ELR (cell line): ENCODE measurements around the gene ERMAP.
"Not testable (repeated sequence)": the region's sequence is repeated elsewhere in the genome, so short reads cannot be mapped to it uniquely, and the experiment has no call there.

Experiments
- DNase-seq: peaks from one replicate; pipeline ENCODE4 v3.0.0-alpha.2; 2015; ENCODE audit warnings: low read depth

ERMAP gene

DNA sequence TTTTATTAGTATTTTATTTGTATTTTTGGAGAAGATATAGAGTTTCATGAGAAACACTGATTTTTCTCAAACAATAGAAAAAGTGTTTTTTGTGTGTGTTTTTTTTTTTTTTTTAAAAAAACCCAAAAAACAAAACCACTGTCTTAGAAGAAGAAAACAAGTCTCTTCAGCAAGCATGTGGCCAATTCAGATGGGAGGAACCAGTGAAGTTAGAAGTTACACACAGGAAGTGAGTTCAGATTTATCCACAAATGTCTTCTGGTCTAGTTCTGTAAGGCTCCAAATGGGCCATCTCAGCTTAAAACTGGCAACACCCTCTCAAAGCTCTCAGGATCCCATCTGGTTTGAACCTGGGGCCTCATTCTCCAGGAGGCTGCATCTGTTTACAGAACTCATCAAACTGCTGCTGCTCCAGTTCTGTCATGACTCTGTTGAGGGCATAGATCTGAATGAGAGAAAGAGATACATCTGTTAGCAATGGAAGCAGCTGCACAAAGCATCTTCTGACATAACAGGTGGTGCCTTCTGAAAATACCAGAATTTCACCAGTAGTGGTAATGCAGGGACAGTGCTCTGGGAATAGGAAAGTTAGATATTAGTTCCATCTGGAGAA is 9.8 kb upstream of the ERMAP start:
- DNase-seq: no peak

DNA sequence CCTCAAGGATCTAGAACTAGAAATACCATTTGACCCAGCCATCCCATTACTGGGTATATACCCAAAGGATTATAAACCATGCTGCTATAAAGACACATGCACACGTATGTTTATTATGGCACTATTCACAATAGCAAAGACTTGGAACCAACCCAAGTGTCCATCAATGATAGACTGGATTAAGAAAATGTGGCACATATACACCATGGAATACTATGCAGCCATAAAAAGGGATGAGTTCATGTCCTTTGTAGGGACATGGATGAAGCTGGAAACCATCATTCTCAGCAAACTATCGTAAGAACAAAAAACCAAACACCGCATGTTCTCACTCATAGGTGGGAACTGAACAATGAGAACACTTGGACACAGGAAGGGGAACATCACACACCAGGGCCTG is 2.1 kb upstream of the ERMAP start:
- not testable (repeated sequence) for DNase-seq

DNA sequence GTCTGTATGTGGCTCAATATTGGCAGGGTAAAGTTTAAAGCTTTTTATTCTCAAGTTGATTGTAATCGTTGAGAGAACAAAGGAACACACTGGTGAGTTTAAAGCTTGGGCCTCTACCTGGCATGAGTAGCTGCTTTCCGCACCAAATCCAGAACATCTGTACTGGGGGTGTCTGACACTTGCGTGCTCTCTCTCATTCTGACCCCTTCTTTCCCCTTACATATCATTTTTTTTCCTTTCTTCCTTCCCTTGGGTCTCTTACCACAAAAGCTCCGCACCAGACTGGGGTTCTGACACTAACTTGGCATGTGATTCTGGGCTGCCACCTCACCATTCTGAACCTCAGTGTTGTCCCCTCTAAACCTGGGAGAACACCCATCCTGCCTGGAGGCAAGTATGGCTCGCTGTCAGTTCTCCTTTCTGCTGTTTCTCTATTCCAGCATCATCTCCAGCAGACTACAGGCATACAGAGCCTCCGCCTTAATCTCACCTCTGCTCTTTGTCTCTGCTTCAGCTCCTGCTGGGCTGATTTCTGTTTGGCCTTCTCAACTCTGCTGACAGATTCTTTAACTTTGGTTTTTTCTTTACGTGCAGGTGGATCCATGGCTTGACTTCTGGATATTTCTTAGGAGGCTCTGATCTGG is 859 bp upstream of the ERMAP start:
- DNase-seq: peak; percentile 41

DNA sequence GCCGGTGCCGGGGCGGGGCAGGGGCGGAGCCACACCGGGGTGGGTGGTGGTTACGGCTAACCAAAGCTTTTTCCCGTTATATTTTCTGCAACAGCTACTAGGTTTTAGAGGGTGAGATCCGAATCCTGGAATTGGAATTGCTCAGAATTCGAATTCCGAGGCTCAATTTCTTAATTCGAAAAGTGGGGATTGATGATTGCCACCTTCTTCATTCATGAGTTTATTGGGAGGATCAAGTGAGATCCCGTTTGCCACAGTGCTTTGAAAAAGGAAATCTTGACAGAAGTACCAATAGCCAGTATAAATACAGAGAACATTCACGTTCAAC is 482 bp downstream of the ERMAP start:
- no peak for DNase-seq

DNA sequence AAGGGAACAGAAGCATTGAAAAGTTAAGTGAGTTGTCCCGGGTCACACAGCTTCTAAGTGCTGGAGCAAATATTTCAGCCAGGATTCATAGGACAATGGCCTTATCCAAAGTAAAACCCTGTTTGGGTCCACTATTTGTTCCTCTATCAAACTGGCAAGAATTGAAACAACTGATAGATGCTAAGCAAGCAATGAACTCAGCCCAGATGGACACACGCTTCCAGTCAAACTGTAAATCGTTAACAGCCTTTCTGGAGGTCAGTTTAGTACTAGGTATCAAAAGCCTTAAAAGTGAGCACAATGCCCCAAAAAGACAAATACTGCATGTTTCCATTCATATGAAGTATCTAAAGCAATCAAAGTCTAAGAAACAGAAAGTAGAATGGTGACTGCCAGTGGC is 1.1 kb downstream of the ERMAP start:
- peak; percentile 3 for DNase-seq

DNA sequence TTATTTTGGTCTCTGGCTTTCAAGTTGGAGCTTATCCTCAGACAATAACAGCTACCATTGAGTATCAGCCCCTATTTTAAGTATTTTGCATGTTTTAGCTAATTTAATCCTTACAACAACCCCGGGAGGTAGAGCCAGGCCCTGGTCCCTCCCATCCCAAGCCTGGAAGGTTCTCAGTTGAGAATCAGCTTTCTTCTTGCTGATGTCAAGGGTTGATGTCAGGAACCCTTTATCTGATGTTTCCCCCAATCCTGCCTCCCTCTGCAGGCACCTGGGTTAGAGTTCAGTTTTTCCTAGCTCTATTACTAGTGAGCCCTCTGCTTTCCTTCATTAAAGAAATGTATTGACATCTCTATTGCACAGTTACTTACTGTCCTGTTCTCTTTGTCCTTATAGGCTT is 3.9 kb downstream of the ERMAP start:
- DNase-seq: no peak

DNA sequence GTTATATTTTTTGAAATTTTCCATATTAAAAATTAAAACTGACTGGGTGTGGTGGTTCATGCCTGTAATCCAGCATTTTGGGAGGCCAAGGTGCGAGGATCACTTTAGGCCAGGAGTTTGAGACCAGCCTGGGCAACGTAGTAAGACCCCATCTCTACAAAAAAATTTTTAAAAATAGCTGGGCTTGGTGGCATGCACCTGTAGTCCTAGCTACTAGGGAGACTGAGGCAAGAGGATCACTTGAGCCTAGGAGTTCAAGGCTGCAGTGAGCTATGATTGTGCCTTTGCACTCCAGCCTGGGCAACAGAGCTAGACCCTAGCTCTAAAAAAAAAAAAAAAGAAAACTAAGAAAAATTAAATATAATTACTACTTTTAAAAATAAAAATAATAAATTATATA is 4.8 kb downstream of the ERMAP start:
- DNase-seq: no peak

DNA sequence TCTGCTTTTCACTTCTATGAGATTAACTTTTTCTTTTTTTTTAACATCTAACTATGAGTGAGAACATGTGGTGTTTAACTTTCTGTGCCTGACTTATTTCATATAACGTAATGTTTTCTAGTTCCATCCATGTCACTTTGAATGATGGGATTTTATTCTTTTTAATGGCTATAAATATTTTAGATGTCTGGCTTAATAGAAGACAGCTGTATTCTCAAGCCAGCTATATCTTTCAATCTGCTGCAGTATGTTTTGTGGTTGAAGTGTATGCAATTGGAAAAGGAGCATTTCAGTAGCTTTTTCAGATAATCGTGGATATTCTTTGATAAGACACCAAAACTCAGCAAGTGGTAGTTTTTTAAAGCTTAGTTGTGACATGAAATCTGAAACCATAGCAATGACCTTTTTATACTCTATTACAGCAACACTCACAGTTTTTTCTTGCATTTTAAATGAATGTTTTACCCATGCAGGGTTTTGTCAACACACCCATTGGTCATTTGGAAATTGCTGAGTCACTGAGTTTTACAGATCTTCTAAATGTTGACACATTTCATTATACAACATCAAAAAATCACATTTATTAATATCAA is 6.0 kb downstream of the ERMAP start:
- DNase-seq: no peak

DNA sequence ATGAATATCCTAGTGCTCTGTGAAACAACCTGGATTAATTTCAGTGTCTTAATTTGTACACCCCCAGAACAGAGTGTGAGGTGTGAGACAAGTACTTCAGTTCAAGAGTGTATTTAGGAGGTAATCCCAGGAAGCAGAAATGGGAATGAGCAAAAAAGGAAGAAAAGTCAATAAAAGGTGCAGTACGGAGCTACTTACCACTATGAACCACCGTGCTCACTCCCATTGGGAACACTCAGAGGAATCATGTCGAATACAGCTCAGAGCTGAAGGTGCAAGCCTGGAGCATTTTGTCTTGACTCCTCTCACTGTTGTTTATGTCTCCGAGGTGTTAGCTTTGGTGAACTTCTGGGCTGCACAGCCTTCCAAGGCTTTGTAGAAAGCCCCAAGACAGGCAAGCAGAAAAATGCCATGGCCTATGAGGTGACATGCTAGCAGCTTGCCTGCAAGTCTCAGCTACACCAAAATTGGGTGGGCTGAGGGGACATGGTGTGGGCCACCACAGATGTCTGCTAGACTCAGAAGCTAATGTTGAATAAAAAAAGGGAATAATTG is 7.6 kb downstream of the ERMAP start:
- DNase-seq: no peak

DNA sequence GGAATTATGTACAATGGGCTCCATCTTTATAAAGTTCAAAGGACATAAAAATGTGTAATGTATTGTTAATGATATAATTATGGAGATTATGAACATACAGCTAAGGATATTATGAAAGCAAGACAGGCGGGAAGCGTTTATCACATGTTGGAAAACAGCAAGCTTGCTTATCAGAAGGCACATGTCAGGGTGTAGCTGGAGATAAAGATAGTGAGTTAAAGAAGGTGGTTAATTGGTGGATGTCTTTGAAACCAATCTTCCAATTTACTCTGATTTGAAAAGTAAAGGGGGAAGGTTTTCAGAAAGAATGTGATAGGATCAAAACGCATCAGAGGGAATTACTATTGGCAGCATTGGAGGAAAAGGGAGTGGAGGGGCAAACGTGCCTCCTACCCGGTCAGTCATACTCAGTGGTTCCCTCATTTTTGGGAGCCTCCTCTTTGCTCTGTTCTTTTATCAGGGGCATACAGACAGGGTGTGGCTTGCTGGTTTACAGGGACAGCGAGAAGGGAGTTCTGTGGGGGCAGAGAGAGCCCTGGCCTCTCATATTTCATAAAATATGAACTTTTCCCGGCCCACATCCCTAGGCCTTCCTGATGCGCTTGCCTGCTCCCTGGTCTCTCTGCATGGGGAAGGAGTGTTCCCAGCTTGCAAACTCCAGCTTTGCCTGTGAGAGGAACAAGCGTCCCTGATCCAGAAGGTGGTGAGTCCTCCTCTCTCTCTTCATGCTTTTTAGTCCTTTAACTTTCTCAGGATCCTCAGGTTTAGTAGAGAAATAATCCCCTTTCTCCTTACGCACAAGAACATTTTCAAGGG is 8.3 kb downstream of the ERMAP start:
- no peak for DNase-seq

DNA sequence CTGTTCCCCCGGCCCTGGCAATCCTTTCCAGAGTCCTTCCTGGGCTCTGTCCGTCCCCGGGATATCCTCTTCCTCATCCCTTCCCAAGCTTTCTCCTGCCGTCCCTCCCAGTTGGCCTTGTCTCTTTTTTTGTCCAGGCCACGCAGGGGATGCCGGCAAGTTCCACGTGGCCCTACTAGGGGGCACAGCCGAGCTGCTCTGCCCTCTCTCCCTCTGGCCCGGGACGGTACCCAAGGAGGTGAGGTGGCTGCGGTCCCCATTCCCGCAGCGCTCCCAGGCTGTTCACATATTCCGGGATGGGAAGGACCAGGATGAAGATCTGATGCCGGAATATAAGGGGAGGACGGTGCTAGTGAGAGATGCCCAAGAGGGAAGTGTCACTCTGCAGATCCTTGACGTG is 13.7 kb downstream of the ERMAP start:
- DNase-seq: no peak

DNA sequence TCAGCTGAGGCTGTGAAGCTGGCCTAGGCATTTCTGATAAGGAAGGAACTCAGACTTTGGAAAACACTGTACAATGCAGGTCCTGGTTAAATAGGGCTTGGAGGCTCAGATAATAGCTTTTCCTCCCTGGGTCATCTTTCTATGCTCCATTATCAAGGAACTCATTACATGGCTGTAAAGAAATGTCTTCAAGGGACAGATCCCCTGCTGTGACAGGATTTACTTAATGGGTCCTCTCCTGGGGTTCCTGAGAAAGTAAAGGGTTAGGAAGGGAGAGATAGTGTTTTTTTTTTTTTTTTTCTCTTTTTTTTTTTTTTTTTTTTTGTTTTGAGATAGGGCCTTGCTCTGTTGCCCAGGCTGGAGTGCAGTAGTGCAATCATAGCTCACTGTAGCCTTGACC is 14.4 kb downstream of the ERMAP start:
- no peak for DNase-seq

DNA sequence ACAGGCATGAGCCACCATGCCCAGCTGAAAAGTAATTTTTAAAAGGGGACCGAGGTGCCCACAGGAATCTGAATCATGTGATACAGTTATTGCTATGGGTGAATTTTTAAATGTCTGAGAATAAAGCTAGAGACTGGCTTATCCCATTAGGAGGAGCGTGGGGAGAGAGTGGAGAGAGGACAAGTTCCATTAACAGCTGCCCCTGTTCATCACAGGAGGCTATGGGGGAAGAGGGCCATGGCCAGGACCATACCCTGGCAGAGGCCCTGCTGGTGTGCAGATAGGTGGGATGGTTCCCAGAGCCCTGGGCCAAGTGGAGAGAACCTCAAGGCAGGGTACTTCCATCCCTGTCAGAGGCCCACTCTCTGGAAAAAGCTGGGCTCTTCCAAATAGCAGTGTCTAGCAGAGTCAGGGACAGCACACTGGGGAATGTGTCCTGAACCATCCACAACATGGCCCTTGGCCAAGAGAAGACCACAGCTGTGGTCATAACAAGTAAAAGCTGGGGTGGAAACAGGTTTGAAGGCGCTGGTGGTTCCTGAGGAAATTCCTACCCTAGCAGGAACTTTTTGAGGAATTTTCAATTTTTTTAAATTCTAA is 15.8 kb downstream of the ERMAP start:
- no peak for DNase-seq

DNA sequence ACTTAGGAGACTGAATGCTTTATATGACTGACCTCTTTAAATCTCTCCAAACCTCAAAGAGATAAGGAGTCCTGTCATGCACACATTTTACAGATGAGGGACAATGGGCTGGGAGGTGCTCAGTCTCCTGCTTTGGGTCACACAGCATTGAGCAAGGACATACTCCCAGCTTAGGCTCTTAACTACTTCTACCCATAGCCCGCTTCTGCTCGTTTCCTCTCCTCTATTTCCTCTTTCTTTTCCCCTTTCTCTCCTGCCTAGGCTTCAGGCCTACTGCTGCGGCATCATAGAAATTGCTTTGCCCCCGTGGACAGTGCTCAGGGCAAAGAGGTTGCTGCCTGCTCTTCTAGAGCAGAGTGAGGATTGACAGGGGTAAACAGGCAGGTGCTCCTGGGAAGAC is 17.1 kb downstream of the ERMAP start:
- DNase-seq: no peak

DNA sequence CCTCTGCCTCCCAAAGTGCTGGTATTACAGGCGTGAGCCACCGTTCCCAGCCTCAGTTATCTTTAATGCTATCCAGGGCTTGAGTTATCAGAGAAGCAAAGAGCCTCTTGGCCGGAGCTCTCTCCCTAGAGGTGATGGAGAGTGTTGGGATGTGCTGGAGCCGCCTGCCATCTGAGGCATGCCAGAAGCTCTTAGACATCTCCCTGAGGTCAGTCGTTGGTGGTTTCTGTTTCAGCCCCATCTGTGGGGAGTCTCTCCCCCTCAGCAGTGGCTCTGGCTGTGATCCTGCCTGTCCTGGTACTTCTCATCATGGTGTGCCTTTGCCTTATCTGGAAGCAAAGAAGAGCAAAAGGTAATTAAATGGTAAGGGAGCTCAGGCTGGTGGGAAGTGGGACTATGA is 17.9 kb downstream of the ERMAP start:
- DNase-seq: no peak

DNA sequence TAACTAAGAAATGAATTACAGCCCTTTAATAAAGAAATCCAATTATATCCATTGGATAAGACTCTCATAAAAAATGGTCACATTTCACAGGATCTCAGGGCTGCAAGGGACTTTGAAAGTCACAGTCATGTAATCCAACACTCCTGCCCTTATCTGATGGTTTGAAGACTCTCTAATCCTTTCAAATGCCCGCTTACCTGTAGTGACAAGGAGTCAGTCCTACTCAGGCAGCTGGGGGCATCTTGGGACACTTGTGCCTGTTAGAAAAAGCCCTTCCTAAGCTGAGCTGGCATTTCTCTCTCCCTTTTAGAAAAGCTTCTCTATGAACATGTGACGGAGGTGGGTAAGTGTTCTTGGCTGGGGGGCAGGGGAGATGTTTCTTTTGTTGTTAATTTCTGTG is 18.5 kb downstream of the ERMAP start:
- no peak for DNase-seq

DNA sequence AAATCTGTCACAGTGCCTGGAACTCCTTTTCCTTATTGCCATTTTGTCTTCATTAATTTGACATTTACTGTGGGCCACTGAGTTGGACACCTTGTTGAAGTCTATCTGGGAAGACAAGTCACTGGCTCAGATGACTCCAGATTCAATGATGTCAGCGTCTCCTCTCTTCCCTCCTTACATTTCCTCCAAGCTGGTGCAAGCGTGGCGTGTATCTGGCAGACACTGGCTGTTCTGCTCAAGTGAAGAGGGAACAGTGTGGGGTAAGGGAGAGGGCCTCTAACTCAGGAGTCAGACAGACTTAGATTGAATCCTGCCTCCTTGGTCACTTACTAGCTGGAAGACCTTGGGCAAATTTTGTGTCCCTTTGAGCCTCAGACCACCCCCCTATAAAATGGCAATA is 20.8 kb downstream of the ERMAP start:
- no peak for DNase-seq

DNA sequence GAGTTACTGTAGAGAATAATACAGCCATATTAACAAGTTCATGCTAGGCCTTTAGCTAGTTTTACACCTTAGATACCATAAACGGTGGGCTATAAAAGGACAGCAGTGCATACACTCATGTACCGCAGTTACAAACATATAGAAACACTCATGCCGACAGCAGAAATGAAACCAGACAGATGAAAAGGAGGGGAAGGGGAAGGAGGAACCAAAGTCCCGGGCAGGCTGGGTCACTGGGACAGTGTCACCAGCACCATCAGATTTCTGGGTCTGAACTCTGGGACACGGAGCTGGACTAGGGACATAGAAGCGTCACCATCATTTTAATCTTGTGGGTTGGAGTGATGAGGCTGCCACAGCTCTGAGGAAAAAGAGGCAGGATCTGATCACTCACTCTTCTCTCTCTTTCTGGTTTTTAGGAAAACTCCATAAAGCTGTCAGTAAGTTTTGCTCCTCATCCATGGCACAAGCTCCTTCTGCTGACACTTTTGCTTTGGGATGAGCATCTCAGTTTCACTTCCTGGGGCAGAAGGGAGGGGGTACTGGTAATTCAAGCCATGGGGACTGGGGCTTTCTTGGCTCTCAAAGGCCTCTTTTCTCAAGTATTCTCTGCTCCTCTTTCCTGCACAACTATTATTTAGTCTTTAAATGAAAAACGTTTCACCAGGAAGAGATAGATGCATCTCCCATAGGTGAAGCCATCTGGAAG is 21.7 kb downstream of the ERMAP start:
- no peak for DNase-seq

DNA sequence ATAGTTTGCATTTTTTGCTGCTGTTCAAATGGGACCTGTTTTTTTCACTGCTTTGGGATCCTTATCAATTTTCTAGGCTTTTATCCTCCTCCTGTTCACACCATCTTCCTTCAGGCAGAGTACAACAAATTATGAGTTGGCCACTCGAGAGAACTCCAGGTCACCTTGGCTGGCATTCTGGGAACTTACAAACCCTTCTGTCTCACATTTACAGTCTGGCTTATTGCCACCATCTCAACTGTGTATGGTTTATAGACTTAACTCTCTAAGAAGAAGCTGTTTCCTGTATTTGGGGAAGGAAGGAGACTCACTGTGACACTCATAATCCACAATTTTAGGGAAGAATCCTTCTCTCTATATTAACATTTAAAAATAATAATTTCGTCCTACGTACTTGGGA is 24.1 kb downstream of the ERMAP start:
- no peak for DNase-seq

DNA sequence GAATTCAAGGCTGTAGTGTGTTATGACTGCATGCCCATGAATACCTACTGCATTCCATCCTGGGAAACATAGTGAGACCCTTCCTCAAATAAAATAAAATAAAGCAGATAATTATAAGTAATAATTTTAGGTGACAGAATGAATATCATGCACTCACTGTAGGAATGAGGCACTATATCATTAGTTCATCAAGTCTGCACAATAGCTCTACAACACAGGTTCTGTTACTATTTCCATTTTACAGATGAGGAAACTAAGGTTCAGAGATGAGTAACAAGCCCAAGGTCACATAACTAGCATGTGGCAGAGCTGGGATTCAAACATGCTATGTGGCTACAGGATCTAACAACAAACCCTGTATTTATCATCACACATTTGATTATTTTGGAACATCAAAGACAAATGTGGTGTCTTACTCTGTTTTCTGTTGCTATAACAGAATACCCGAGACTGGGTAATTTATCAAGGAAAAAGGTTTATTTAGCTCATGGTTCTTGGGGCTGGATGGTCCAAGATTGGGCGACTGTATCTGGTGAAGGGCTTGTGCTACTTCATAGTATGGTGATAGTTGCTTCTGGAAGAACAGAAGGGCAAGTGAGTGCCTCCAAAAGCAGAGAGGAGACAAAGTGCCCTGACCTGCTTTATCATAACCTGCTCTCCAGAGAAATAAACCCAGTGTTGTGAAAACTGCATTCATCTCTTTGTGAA is 24.7 kb downstream of the ERMAP start:
- DNase-seq: no peak

DNA sequence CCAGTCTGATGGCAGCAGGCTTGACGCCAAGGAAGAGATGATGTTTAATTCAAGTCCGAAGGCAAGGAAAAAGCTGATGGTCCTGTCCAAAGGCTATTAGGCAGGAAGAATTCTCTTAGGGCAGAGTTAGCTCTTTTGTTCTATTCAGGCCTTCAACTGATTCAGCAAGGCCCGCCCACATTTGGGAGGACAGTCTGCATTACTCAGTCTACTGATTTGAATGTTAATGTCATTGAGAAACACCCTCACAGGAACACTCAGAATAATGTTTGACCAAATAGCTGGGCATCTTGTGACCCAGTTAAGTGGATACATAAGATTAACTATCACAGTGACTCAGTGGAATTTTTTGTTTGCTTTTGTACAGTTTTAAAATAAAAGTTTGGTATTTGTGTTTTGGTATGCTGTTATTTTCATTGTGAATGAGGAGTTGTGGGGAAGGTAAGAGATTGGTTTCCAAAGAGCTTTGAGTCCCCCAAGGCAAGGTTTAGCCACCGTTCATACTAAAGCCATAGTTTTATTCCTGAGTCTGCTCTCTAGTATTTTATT is 27.7 kb downstream of the ERMAP start:
- DNase-seq: peak; percentile 20
